ENCODE measurements around the gene TTC27.

TTC27 gene

GRCh38 chr2:32668254-32668653 lies 40.4 kb downstream of the TTC27 start:
- no peak for DNase-seq (ENCODE audit: low read depth in 3 of 3)

- DNase-seq (ENCODE audit: low read depth in 3 of 3): no peak
These were observed 44.2 kb downstream of the TTC27 start for GRCh38 chr2:32671885-32672533.

DNA sequence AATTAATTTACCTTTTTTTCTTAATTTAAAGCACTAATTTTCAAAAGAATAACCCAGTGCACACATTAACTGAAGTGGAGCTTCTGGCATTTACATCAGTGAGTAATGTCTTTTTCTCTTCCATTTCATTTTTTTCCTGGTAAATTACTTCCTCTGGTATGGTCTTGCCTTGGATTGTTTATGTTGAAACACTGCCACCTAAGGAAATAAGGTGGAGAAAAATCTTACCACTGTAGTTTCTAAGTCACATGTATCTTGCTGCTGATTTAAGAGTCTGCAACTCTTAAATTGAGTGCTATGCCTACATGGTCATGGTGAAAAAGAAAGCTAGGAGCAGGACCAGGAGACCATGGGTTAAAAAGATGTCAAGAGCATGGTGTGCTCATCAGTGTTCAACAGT lies 51.0 kb downstream of the TTC27 start:
- no peak for DNase-seq (ENCODE audit: low read depth in 3 of 3)

DNA sequence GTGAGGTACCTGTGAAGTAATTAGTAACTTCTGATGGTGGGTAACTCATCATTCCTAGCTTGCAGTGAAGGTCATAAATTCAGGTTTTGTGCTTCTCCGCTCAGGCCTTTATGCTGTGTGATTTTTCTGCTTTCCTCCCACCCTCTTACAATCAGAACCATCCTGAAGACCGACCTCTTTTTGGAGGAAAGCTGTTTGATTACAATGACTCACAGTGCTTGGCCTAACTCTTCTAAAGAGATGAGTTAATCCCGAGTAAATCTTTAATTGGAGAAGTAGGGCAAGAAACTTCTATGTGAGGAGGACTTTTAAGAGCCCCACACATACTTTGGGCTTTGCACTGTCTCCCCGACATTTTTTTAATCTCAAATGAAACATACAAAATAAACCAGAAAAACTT lies 53.1 kb downstream of the TTC27 start:
- DNase-seq (ENCODE audit: low read depth in 3 of 3): no peak

DNA sequence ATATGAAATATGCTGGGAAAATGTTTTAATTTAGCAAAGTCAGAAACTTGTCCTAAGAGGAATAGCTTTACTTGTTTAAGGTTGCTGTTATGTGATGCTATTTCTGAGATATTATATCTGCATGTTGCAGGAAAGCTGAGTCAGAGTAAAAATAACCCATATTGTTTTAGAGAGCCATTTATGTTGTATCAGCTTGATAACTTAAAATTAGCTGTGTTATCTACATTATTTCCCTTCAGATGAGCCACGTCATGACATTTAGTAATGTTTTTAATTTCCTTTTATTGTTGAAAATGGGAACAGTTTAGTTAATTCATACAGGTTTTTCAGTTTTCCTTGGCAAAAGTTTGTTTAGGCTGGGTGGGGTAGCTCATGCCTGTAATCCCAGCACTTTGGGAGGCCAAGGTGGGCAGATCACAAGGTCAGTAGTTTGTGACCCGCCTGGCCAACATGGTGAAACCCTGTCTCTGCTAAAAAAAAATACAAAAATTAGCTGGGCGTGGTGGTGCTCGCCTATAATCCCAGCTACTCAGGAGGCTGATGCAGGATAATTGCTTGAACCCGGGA lies 55.8 kb downstream of the TTC27 start:
- no peak for DNase-seq (ENCODE audit: low read depth in 3 of 3)

DNA sequence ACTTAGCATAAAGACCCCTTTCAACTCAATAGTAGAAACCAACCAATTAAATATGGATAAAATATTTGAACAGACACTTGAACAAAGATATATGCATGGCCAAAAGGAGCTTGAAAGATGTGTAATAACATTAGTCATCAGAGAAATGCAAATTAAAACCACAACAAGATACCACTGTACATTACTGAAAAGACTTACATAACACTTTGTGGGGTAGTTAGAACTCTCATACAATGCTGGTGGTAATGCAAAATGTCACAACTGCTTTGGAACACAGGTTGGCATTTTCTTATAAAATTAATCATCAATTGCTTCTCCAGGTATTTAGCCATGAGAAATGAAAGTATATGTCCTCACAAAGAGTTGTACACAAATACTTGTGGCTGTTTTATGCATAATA lies 60.7 kb downstream of the TTC27 start:
- DNase-seq (ENCODE audit: low read depth in 3 of 3): no peak

- DNase-seq (ENCODE audit: low read depth in 3 of 3): no peak
These were observed 63.8 kb downstream of the TTC27 start for GRCh38 chr2:32691678-32692077.

DNA sequence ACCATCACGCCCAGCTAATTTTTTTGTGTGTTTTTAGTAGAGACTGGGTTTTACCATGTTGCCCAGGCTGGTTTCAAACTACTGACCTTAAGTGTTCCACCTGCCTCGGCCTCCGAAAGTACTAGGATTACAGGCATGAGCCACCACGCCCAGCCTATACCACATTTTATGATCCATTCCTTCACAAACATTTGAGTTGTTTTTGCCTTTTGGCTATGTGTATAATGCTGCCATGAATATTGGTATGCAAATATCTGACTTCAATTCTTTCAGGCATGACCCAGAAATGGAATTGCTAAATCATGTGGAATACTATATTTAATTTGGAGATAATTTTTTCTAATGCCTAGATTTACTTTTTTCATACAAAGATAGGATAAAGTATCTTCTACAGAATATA lies 68.6 kb downstream of the TTC27 start:
- DNase-seq (ENCODE audit: low read depth in 3 of 3): no peak

DNA sequence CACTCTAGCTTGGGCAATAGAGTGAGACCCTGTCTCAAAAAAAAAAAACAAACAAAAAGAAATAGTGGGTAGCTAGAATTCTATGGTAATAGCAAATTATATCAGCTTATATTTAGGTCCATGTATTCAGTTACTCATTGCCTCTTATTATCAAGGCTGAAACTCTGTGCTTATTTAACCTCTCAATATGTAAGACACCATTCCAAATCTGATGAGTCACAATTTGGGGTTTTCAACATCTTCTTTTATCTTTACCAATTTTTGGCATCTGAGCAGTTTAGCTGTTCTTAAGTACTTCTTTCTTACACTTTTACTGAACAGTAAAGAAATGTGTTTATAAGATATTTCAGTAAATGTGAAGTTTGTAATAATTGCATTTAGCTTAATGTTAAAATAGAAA lies 69.3 kb downstream of the TTC27 start:
- DNase-seq (ENCODE audit: low read depth in 3 of 3): no peak

DNA sequence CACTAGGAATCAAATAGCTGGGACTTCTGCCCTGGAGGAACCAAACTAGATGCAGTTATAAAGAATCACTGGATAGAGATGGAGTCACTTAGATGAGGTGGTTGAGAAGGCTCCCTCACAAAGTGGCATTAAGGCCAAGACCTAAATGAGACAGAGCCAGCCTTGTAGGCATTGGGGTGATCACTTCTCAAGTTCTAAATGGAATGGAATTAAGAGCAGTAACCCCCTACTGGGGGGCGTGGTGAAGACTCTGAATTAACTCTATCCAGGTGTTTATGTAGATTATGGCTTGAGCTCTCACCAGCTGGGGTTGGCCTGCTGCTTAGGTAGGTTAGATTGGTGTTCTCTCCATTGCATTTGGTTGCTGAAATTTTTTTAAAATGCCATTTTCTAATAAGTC lies 71.3 kb downstream of the TTC27 start:
- DNase-seq (ENCODE audit: low read depth in 3 of 3): no peak

- DNase-seq (ENCODE audit: low read depth in 3 of 3): no peak
These were observed 74.0 kb downstream of the TTC27 start for GRCh38 chr2:32701806-32702205.

- no peak for DNase-seq (ENCODE audit: low read depth in 3 of 3)
These were observed 74.6 kb downstream of the TTC27 start for GRCh38 chr2:32702303-32703064.

GRCh38 chr2:32706815-32707579 lies 79.1 kb downstream of the TTC27 start:
- DNase-seq (ENCODE audit: low read depth in 3 of 3): no peak

DNA sequence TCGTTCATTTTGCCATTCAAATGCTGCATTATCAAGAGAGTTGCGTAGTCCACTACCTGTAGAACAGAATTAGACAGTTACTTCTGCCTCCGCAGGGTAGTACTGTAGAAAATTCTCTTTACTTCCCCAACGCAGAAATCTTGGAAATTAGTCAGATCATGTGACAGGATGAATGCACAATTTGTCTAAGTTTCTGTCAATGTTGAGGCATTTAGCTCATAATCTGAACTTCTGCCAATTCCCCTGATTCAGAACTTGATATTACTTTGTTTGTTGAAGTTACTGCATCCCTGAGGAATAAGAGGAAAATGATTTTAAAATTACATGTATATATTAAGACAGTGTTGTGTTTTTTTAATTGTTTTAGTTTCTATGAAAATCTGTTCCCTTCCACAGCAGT lies 83.4 kb downstream of the TTC27 start:
- DNase-seq (ENCODE audit: low read depth in 3 of 3): no peak

- DNase-seq (ENCODE audit: low read depth in 3 of 3): no peak
These were observed 84.2 kb downstream of the TTC27 start for GRCh38 chr2:32711908-32712501.

DNA sequence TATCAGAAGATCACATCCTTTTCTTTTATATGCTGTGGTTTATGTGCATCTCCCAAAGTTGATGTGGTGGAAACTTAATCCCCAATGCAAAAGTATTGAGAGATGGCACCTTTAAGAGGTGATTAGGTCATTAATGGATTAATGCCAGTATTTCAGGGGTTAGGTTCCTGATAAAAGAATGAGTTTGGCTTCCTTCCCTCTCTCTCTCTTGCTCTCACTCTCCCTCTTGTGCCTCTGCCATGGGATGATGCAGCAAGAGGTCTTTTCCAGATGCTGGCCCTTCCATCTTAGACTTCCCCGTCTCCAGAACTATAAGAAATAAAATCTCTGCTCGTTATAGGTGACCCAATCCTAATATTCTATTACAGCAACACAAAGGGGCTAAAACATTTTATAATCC lies 85.0 kb downstream of the TTC27 start:
- DNase-seq (ENCODE audit: low read depth in 3 of 3): no peak

DNA sequence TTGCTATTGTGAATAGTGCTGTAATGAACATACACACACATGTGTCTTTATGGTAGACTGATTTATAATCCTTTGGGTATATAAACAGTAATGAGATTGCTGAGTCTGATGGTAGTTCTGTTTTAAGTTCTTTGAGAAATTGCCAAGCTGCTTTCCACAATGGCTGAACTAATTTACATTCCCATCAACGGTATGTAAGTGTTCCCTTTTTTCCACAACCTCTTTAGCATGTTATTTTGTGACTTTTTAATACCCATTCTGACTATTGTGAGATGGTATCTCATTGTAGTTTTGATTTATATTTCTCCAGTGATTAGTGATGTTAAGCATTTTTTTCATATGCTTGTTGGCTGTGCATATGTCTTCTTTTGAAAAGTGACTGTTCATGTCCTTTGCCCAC lies 86.7 kb downstream of the TTC27 start:
- DNase-seq (ENCODE audit: low read depth in 3 of 3): no peak

GRCh38 chr2:32715391-32715841 lies 87.6 kb downstream of the TTC27 start:
- no peak for DNase-seq (ENCODE audit: low read depth in 3 of 3)

DNA sequence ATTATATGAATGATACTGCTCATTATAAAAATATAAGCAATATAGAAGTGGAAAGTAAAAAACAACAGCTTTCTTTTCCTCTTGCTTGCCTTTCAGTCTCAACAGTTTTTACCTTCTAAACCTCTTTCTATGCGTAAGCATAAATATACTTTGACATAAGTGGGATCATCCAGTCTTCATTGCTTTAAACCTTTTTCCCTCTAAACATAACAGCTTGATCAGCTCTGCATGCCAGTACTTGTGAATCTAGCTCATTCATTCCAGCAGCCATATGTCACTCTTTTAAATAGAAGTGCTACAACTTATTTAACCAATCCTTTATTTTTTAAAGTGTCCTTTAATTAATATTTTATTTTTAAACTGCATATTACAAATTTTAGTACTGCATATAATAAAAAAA lies 88.1 kb downstream of the TTC27 start:
- no peak for DNase-seq (ENCODE audit: low read depth in 3 of 3)

DNA sequence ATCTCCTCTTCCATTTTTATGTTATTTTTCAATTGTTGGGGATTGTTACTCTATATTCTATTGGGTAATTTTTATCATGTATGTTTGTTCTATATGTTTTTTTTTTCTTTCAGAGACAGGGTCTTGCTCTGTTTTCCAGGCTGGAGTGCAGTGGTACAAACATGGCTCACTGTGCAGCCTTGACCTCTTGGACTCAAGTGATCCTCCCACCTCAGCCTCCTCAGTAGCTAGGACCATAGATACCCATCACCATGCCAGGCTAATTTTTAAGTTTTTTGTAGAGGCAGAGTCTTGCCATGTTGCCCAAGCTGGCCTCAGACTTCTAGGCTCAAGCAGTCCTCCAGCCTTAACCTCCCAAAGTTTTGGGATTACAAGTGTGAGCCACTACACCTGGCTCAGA lies 88.7 kb downstream of the TTC27 start:
- DNase-seq (ENCODE audit: low read depth in 3 of 3): no peak

- no peak for DNase-seq (ENCODE audit: low read depth in 3 of 3)
These were observed 90.9 kb downstream of the TTC27 start for GRCh38 chr2:32718752-32719151.

DNA sequence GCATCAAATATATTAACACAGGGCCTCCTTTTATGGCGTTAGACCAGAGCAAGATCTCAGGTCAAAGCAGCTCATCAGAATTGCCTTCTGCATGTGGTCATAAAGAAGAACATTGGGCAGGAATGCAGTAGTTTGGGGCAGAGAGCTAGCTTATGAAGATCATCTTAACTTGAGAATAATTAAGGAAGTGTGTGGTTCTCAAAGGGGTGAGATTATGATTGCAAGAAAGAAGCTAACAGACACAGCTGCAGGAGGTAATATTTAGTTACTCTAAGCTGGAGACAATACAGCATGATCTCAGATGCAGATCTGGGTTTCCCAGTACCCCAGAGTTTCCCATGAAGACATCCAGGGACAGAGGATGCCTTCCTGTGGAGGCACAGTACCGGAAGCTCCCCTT lies 91.6 kb downstream of the TTC27 start:
- DNase-seq (ENCODE audit: low read depth in 3 of 3): no peak

Measured in stimulated activated CD4-positive, alpha-beta T cell treated with anti-CD3 and anti-CD28 coated beads, TNF-alpha, amount 100 ng/mL, for 48 hours (primary cell).